Measurements from ENCODE around the gene OGFOD1.

DNA sequence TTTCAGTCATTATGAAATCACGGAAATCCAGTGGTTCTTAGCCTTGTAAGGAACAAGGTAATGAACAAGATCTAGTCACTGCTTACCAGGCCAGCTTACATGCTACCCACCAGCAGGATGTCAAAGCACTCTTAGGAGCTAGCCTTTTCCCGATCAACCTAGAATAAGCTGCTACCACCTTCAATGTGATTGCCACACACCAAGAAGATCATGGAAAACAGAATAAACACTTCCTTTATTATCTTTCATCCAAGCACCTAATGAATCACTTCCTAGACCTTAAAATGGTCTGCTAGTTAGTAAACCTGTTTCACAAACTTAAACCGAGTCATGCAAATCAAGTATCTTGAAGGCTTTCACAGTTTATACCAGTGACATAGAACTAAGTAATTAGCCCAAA lies 63.5 kb downstream of the OGFOD1 start:
- TF ChIP-seq SUZ12 (IDR thresholded peaks at IDR 0.05) (no peak), LEF1 (IDR thresholded peaks at IDR 0.05; ENCODE audit: borderline replicate concordance) (no peak), SP1 (IDR thresholded peaks at IDR 0.05) (no peak), ZNF384 (IDR thresholded peaks at IDR 0.05) (no peak), TARDBP (IDR thresholded peaks at IDR 0.05) (no peak), BHLHE40 (IDR thresholded peaks at IDR 0.05; ENCODE audit: borderline replicate concordance) (no peak), ELF4 (IDR thresholded peaks at IDR 0.05) (no peak), FOXM1 (IDR thresholded peaks at IDR 0.05; ENCODE audit: borderline replicate concordance) (no peak), ARNT (IDR thresholded peaks at IDR 0.05) (no peak), CTBP1 (IDR thresholded peaks at IDR 0.05; ENCODE audit: borderline replicate concordance) (no peak), FOXK2 (IDR thresholded peaks at IDR 0.05) (no peak), HDGF (IDR thresholded peaks at IDR 0.05; ENCODE audit: borderline replicate concordance) (no peak), NFRKB (IDR thresholded peaks at IDR 0.05) (no peak)
- TF ChIP-seq, protein P1, sequence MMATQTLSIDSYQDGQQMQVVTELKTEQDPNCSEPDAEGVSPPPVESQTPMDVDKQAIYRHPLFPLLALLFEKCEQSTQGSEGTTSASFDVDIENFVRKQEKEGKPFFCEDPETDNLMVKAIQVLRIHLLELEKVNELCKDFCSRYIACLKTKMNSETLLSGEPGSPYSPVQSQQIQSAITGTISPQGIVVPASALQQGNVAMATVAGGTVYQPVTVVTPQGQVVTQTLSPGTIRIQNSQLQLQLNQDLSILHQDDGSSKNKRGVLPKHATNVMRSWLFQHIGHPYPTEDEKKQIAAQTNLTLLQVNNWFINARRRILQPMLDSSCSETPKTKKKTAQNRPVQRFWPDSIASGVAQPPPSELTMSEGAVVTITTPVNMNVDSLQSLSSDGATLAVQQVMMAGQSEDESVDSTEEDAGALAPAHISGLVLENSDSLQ (IDR thresholded peaks at IDR 0.05) = no peak

All from HEK293T (cell line).